ENCODE data around the gene TIPARP.

Gene TIPARP

GRCh38 chr3:156657862-156658731, 16.3 kb upstream of the TIPARP start:
- Histone ChIP-seq H3K79me2 (ENCODE audit: low read length) (no peaks in the 10 kb centered on the region), H4K20me1 (ENCODE audit: insufficient read depth, low read length) (no peaks in the 10 kb centered on the region), H3F3A (ENCODE audit: insufficient read depth, low read length) (no peaks in the 10 kb centered on the region), H3K4me1 (ENCODE audit: low read length) (peaks cover 17% of the 10 kb centered on the region), H3K9ac (ENCODE audit: low read length) (no peak overlapping the region), H3K4me3 (ENCODE audit: low read length) (no peak overlapping the region), H2AFZ (ENCODE audit: low read length) (no peak overlapping the region), H3K36me3 (replicated peaks; ENCODE audit: insufficient read depth, low read length) (no peaks in the 10 kb centered on the region), H3K4me2 (ENCODE audit: low read depth, low read length) (no peak overlapping the region), H3K27ac (ENCODE audit: low read length) (no peak overlapping the region), H3K27me3 (replicated peaks; ENCODE audit: insufficient read depth, low read length) (no peaks in the 10 kb centered on the region), H3K9me2 (replicated peaks; ENCODE audit: insufficient read depth, low read length) (no peaks in the 10 kb centered on the region), H3K9me3 (replicated peaks; ENCODE audit: insufficient read depth, low read length) (no peaks in the 10 kb centered on the region)
- DNase-seq: no peak
- no peak for TF ChIP-seq CTCF (IDR thresholded peaks at IDR 0.05; ENCODE audit: low read length)
- no peak for TF ChIP-seq EZH2phosphoT487 (IDR thresholded peaks at IDR 0.05; ENCODE audit: low read length)
- no peak for TF ChIP-seq EZH2 (optimal IDR thresholded peaks at IDR 0.05; ENCODE audit: low read depth, low read length)

GRCh38 chr3:156658732-156659090, 15.7 kb upstream of the TIPARP start:
- Histone ChIP-seq H3K4me2 (ENCODE audit: low read depth, low read length) (no peak overlapping the region), H3K27me3 (replicated peaks; ENCODE audit: insufficient read depth, low read length) (no peaks in the 10 kb centered on the region), H3K4me3 (ENCODE audit: low read length) (no peak overlapping the region), H3K9ac (ENCODE audit: low read length) (no peak overlapping the region), H3K9me3 (replicated peaks; ENCODE audit: insufficient read depth, low read length) (no peaks in the 10 kb centered on the region), H4K20me1 (ENCODE audit: insufficient read depth, low read length) (no peaks in the 10 kb centered on the region), H3K4me1 (ENCODE audit: low read length) (peaks cover 21% of the 10 kb centered on the region), H3F3A (ENCODE audit: insufficient read depth, low read length) (0 out of 2 replicates have a peak, but pooled peaks cover 2% of the 10 kb centered on the region), H3K9me2 (replicated peaks; ENCODE audit: insufficient read depth, low read length) (no peaks in the 10 kb centered on the region), H3K79me2 (ENCODE audit: low read length) (no peaks in the 10 kb centered on the region), H3K36me3 (replicated peaks; ENCODE audit: insufficient read depth, low read length) (no peaks in the 10 kb centered on the region), H2AFZ (ENCODE audit: low read length) (no peak overlapping the region), H3K27ac (ENCODE audit: low read length) (no peak overlapping the region)
- TF ChIP-seq EZH2phosphoT487 (IDR thresholded peaks at IDR 0.05; ENCODE audit: low read length) (no peak), EZH2 (optimal IDR thresholded peaks at IDR 0.05; ENCODE audit: low read depth, low read length) (no peak), CTCF (IDR thresholded peaks at IDR 0.05; ENCODE audit: low read length) (no peak)
- DNase-seq: no peak

- Histone ChIP-seq H3K4me1 (ENCODE audit: low read length) (peaks cover 26% of the 10 kb centered on the region), H3K9ac (ENCODE audit: low read length) (no peak overlapping the region)
- TF ChIP-seq EZH2 (optimal IDR thresholded peaks at IDR 0.05; ENCODE audit: low read depth, low read length): no peak
- TF ChIP-seq CTCF (IDR thresholded peaks at IDR 0.05; ENCODE audit: low read length): no peak
- no peak for TF ChIP-seq EZH2phosphoT487 (IDR thresholded peaks at IDR 0.05; ENCODE audit: low read length)
These were observed 15.1 kb upstream of the TIPARP start for GRCh38 chr3:156659260-156659659.

More at GRCh38 chr3:156659260-156659659, 15.1 kb upstream of the TIPARP start:
- Histone ChIP-seq H3K27ac (ENCODE audit: low read length) (no peak overlapping the region), H4K20me1 (ENCODE audit: insufficient read depth, low read length) (no peaks in the 10 kb centered on the region), H3K79me2 (ENCODE audit: low read length) (no peaks in the 10 kb centered on the region), H3K9me3 (replicated peaks; ENCODE audit: insufficient read depth, low read length) (no peaks in the 10 kb centered on the region), H3K4me3 (ENCODE audit: low read length) (no peak overlapping the region), H3F3A (ENCODE audit: insufficient read depth, low read length) (peaks cover 7% of the 10 kb centered on the region), H3K4me2 (ENCODE audit: low read depth, low read length) (no peak overlapping the region), H3K9me2 (replicated peaks; ENCODE audit: insufficient read depth, low read length) (no peaks in the 10 kb centered on the region), H3K36me3 (replicated peaks; ENCODE audit: insufficient read depth, low read length) (no peaks in the 10 kb centered on the region), H2AFZ (ENCODE audit: low read length) (no peak overlapping the region), H3K27me3 (replicated peaks; ENCODE audit: insufficient read depth, low read length) (no peaks in the 10 kb centered on the region)
- DNase-seq: peak; percentile 5

Measured in MM.1S (cell line).